SHP77 (cell line): Measurements from ENCODE around the gene PIGV.

Experiments used
- DNase-seq, 2 experiments: peaks; one replicate each; lab custom pipeline; 2025; lab: John Stamatoyannopoulos, UW

The PIGV gene

DNA sequence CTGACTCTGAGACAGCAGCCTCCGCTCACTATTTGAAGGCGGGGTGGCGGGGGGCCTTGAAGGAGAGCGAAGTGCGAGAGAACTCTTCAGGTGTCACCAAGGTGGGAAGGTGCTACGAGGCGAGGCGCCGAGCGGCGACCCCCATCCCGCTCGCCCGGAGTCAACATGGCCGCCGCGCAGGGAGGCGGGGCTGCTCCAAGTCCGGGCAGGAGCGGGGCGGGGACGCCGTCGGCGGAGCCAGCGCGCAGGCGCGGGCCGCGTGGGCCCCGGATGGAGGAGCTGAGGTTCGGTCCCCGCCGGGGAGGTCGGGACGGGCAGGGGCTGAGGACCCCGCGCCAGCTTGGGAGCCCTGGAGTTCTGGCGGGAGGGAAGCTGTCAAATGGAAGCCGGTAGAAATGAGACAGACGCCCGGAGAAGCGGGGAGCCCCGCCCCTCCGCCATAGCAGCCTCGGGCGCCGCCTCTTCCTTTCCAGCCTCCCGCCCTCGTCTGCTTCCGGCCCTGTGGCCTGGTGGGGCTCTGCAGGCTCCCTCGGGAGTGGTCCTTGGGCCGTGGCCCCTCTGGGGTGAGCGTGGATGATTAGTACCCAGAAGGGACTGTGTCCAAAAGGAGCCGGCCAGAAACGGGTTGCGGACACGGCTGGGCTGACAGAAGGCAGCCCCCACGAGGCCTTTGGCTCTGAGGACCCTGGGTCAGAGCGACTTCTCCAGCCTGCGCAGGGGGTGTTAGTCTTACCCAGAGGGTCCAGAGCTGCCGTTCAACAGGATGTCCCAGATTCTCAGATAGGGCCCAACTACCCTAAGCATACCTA is at the start of gene PIGV:
Gene PIGV (plus strand): TSS at position 245 of the 809 bp plus-strand sequence. CDS start 2,866 bp downstream, outside the sequence.
- DNase-seq, result peak; percentile 77 to 88

DNA sequence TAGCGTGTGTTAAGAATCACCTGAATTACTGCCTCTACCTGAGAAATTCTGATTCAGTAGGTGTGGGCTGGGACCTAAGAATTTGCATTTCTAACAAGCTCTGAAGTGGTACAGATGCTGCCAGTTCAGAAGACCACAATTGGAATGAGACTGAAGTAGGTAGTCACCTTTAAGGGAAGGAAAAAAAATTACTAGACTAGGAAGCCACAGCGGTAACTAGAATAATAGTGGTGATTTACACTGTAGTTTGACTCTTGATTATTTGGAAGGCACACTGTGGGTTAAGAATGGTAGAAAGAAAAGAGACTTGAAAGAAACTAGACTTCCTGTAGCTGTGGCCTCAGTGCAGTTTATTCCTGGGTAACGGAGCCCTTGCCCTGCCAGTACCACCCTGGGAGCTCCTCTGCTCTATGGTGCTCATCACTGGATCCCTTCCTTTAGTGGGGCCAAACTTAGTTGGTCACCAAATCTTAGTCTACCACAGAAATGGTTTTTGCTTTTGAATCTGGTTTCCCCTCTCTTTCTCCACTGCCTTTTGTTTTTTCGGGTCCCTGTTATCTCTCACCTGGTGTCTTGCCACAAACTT is 48.3 kb upstream of the PIGV start:
- no peak for DNase-seq

DNA sequence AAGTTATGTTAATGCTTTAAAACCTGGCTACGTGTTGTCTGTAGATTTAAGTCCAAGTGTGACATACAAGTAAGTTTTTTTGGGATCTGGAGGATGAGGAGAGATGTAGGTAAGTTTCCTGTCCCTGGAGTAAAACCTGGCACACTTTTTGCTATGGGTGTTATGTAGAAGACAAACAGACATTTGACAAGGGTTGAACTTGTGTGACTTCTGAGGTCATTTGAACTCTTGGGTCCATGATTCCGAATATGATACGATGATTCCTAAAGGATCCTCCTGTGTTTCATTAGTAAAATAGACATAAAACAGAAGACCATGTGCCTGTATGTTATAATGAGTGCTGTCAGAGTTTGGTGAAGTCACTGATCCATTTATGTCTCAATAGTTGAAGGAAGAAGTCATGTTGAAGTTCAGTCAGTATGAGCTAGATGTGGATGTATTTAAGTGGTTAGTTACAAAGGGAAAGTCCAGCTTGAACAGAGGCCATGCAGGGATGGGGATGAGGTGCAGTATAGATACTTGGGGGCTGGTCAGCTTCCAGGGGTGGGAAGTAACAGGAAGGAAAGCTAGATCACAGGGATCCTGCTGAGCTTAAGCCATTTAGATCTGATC is 47.6 kb upstream of the PIGV start:
- no peak for DNase-seq

DNA sequence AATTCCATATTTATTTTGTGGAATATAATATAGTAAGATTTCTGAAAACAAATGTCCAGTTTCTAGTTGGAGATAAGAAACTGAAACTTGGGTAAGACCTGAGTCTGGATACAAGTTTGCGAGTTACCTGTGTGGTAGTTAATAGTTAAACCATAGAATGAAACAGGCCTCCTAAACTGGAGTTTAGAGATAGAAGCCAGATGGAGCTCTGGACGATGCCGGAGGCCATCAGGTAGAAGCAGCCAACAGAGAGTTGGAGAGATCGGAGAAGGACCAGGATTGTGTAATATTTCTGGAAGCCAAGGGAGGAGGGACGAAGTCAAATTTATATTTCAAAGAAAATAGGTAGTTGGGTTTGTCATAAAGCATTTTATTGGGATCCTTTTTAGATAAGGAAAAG is 46.8 kb upstream of the PIGV start:
- DNase-seq, result no peak

DNA sequence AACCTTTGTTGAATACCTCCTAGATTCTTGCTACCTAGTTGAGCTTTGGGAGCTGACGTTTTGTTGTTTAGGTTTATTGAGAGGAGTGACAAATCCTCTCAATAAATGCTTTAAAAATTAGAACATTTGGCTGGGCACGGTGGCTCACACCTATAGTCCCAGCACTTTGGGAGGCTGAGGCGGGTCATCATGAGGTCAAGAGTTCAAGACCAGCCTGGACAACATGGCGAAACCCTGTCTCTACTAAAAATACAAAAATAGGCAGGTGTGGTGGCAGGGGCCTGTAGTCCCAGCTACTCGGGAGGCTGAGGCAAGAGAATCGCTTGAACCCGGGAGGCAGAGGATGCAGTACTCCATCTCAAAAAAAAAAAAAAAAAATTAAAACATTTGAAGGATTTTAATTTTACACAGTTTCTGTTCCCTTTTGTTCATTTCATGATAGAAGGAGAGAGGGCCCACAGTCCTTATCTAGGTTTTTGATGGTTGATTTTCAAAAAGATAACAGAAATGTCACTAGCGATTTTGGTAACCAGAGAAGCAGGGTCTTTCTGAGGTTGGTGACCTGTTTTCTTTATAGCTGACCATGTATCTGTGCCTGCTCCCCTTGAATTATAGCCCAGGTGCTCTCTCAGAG is 44.2 kb upstream of the PIGV start:
- no peak for DNase-seq

DNA sequence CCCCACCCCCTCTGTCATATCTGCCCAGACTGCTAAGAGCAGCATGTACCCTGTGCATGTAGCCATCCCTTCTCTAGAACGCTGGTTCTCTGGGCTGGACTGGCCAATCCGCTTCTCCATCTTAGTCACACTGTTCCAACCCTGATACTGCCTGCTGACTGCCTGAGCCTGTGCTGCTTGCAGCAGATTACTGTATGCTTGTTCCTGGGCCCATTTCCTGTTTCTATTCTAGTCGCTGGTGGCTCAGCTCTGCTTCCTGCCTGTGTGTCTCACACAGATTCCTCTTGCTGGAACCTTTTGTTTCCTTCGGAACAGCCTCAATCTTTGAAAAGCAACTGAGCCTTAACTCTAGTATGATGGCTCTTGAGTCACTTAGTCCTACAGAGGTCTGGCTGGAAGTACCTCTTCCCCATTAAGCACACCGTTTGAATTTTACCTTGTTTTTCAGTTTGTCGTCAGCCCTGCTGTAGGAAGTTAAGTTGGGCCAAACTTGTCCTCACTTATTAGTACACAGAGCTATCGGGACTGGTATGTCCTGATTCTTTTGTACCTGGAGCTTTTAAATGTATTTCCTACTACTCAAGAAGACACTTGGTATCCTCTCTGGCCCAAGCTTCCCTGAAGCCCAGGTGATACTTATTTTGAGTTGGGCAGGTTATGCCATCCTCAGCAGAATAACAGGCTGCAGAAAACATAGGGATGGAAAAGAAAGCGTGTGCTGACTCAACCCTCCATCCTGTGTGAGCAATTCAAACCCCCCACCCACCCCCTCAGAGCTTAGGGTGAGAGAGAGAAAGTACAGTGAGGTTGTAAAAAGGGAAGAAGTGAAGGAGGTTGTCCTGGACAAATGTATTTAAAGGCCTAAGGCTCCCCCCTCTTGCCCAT is 43.4 kb upstream of the PIGV start:
- DNase-seq, result peak; percentile 72 to 76

DNA sequence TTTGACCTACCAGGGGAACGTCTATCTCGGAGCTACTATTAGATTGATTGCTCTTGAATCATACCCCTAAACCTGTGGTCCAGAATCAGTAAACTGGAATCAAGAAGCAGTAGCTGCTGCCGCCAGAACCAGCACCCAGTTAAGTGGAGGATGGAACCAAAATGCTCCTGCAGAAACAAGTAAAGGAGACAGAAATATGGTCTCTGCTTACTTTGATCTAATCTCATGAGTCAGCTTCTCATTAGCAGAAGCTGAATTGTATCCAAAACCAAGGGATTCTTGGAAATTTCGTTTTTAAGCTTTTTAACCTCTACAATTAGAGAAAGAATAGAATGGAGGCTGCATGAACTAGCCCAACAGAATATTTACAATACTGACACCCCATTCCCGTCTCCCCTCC is 42.6 kb upstream of the PIGV start:
- no peak for DNase-seq

DNA sequence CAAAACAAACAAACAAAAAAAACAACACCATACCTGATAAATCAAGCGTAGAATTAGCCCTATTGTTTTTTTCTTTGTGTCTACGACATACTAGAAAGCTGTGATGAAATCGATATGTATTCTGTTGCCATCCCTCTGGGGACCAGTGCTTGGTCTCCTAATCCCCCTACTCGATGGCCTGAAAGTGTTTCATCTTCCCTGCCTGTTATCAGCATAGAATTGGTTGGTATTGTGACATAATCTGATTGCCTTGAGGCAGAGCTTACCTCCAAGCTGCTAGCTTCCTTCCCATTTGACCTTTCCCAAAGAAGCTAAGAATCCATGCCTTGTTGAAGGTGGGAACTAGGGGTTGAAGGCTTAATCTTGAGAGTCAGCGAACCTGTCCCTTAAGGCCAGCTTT is 40.7 kb upstream of the PIGV start:
- DNase-seq, result no peak

DNA sequence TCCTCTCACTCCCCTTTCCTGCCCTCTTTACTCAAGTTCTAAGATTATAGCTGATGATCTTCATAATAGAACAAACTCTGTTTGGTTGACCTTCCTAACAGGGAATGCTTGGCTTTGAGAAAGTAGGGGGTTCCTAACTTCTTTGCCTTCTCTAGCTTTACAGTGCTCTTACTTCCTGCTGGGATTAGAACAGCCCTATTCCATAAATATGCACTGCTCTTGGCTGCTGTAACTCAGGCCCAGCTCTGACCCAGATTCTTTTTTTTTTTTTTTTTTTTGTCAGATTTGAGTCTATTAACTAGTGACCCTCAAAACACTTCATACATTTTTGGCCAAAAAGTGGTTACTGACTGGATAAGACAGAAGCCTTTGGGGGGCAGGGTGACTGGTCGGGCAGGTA is 39.4 kb upstream of the PIGV start:
- no peak for DNase-seq

DNA sequence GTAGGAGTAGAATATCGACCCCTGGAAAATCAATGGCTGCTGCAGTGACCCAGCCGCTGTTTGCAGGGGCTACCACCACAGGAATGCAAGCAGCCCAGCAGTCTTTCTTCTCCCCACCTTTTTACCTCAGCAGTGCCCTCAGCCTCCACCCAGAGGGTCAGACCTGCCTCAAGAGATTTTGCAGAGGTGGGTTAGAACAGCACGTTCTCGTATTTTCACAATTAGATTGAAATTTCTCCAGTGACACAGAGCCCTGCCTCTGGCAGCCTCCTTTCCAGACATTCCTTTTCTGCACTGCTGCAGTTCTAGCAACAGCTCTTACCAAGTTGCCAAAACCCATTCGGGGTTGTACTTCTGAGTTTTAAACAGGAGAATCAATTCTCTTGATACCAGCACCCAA is 38.3 kb upstream of the PIGV start:
- DNase-seq, result no peak

DNA sequence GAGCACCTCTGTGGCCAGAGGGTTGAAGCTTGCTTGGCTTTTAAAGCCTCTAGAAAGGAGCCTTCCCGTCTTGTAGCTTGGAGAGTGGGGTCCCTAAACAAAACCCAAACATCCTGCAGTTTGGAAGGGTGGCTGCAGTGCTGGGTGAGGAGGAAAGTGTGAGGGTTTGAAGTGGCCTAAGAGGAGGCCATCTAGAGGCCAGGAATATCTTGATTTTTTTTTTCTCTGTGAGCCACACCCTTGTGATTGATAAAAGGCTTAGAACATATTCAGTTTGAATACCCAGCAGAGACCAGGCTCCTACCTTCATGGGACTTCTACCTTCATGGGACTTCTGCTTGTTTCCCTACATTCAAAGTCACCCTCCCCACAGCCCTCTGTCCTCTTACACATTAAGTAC is 37.3 kb upstream of the PIGV start:
- no peak for DNase-seq

DNA sequence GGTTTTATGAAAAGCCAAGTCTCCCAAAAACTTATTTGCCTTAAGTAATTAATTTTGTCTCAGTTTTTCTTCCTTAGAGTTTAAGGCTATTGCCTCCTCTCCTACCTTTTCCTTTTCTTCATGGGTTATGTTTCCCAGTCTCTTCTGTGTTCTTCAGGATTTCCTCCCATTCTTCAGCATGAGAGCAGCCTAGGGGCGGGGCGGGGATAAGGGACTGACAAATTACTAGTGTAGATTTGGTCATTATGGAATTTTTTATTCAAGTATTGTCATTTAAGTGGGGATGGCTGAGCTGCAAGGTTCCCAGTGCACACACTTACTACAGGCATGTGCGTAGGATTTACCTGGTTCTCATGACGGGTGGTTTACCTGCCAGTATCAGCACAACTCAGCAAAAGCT is 35.2 kb upstream of the PIGV start:
- no peak for DNase-seq

DNA sequence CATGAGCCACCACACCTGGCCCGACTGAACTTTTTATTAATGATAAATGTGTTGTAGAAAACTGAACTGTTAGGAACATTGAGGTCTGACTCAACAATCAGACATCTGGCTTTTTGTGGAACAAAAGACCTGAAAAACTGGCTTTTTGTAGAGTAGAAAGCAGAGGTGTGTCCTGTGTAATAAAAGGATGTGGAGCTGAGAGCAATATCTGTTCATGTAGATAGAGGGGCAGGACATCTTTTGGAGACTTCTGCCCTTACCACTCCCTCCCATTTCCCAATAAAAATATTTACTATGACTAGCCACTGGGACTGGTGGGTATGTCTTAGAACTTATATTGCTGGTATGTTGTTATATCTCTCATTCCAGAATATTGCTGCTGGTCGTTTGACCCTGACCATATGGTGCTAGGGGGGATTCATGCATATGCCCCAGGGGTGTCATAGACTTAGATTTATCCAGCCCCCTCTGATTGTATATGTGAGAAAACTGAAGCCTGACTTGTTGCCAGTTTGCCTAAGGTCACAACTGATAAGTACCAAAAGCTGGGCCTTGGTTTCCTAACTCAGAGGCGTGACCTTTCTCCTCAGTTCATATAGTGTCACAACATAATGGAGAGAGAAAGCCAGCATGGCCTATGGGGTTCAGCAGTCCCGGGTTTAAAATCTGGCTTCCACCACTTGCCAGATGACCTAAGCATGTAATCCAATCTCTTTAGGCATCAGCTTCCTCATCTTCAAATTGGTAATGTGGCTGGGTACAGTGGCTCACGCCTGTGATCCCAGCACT is 33.5 kb upstream of the PIGV start:
- DNase-seq, result no peak

DNA sequence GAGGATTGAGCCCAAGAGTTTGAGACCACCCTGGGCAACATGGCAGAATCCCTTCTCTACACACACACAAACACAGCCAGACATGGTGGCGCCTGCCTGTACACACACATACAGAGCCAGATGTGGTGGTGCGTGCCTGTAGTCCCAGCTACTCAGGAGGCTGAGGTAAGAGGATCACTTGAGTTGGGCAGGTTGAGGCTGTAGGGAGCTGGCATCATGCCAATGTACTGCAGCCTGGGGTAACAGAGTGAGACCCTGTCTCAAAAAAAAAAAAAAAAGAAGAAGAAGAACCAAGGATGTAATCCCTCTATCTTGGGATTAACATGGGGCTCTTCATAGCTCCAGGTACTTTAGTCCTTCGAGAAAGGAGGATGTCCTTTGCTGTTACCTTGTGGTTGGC is 29.4 kb upstream of the PIGV start:
- no peak for DNase-seq

DNA sequence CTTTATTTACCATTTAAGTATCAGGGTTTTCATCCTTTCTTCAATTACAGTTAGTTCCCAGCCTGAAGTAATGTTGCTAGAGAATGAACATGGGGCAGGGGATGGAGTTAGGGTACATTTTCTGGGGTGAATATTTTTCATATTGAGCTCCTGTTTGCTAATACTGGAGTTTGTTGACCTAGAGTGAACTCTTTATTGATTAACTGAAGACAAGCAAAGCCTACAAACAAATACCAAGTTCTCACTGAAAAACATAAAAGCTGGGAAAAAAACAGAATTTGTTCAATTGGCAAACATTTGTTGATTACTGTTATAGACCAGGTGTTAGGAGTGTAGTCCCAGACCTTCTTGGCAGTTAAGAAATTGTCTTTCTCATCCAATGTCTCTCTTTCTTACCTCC is 28.2 kb upstream of the PIGV start:
- DNase-seq, result no peak

DNA sequence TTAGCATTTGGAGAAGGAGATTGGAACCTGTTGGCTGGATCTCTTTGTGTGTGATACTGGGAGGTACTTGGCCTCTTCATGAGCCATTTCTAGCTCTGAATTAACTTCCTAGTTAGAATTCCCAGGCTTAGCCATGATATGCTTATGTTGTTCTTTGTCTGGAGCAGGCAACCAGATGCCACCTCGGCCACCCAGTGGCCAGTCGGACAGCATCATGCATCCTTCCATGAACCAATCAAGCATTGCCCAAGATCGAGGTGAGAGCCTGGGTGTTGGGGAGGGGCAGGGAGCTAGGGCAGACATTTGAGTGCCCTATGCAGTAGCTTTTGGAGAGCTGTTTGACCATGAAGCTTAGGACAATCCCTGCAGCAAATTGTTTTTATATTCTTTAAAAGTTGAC is 26.5 kb upstream of the PIGV start:
- DNase-seq, result no peak

DNA sequence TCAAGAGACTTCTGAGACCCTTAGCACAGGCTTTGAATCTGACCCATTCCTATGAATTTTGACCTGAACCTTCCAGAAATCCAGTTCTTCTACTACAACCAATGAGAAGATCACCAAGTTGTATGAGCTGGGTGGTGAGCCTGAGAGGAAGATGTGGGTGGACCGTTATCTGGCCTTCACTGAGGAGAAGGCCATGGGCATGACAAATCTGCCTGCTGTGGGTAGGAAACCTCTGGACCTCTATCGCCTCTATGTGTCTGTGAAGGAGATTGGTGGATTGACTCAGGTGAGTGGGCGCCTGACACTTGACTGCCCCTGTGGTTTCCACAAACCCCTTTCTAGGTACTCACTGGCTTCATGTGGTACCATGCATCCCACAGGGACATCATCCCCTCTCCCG is 20.0 kb upstream of the PIGV start:
- no peak for DNase-seq

DNA sequence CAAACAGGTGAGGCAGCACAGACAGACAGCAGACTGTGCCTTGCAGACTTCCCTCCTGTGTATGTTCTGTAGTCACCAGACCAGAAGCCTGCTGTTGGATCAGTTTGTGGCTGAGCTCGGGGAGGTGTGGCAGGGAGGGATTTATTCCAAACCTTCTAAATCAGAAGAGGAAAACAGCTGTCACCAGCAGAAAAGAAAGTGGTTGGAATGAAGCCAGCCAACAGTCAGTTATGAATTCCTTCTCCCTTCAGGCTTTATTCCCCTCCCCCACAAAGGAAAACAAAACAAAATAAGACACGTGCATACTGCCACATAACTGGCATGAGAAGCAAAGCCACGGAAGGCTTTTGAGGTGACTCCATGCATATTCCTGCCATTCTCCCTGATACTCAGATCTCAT is 19.0 kb upstream of the PIGV start:
- no peak for DNase-seq

DNA sequence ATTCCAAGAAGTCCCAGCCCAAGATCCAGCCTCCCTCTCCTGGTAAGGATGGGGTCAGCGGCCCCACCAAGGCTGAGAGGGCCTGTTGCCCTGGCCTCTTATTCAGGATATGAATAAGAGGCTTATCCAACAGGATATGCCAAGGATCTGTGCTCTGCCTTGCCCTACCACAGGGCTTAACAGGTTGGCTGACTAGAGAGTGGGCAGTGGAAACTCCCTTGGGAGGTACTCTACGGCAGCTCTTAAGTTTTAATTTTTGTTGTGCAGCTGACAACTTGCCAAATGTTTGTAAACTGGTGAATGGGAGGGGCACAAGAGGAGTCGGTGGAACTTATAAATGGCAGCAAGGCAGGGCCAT is 16.5 kb upstream of the PIGV start:
- DNase-seq, result no peak

DNA sequence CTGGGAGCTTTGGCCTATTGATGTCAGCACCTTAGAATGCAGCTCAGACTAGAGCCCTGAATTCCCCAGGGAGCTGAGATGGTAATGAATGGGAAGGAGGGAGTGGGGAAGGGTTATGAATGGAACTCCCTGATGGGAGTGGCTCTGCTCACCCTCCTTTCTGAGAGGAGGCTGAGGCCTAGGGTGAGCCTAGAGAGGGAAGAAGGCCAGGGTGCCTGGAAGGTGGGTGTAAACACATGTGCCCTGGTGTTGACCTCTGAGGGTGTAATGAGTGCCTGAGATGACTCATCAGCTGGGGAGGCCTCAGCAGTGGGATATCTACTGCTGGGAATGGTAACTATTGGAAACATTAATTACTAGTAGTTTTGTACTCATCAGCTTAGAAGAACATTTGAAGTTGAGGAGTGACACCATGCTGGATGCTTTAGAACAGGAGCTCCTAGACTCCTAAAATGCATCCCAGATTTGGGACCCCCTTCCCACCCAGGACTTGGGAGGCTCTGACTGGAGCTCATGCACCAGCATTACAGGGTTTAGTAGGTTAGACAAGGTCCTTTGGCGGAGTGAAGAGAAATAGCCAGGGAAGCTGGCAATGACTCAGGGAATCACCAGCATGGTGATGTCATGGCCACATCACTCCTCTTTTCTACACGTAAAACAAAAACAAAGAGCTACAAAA is 16.0 kb upstream of the PIGV start:
- DNase-seq, result no peak

DNA sequence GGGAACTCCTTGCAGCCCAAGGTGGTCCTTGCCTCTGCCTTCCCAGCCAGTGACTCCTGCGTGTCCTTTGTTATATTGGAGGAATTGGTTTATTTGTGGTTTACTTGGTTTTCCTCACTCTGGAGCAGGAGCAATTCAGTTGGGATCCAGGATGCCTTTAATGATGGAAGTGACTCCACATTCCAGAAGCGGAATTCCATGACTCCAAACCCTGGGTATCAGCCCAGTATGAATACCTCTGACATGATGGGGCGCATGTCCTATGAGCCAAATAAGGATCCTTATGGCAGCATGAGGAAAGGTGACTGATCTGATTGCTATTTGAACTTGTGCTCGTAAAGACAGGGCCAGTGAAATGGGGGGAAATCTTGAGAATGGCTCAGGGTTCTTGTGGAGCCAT is 15.1 kb upstream of the PIGV start:
- DNase-seq, result no peak
